WTC11 (cell line): ENCODE results near the gene SLC17A9. TPM values are rescaled to one million over a fixed set of nuclear protein-coding genes. Genes with fewer than 3 reads are reported as not detected.

Source experiments
- ATAC-seq: fragments of 200-7000 bp; cut with Tn5 transposase; 2 replicates; pipeline ENCODE4 v1.10.0; 2021; ENCODE audit warnings: mild to moderate bottlenecking, moderate library complexity
- CTCF ChIA-PET: fragments of 300-600 bp; sonication (Branson Sonifier 250); formaldehyde crosslinking; loops from one replicate; lab custom pipeline; 2021; ENCODE audit warnings: antibody characterized with exemption; lab: Charles Lee
- POLR2A ChIA-PET: fragments of 350-600 bp; sonication (Branson Sonifier 250); formaldehyde crosslinking; loops from one replicate; lab custom pipeline; 2021; ENCODE audit warnings: antibody characterized with exemption; lab: Charles Lee
- DNase-seq: peaks from one replicate; pipeline ENCODE4 v3.0.0; 2021; ENCODE audit warnings: low spot score
- H3K27ac Mint-ChIP-seq: 2 replicates; pipeline ENCODE4 v1.8.0; 2021; ENCODE audit warnings: mixed read lengths
- H3K27me3 Mint-ChIP-seq: 2 replicates; pipeline ENCODE4 v1.8.0; 2021; ENCODE audit warnings: low read depth, mild to moderate bottlenecking, moderate library complexity, mixed read lengths
- H3K36me3 Mint-ChIP-seq: 2 replicates; pipeline ENCODE4 v1.8.0; 2021; ENCODE audit warnings: mixed read lengths
- H3K4me1 Mint-ChIP-seq: 2 replicates; pipeline ENCODE4 v1.8.0; 2022; ENCODE audit warnings: mixed read lengths
- H3K4me3 Mint-ChIP-seq: 2 replicates; pipeline ENCODE4 v1.8.0; 2021; ENCODE audit warnings: mild to moderate bottlenecking, moderate library complexity, mixed read lengths
- H3K9me3 Mint-ChIP-seq: 2 replicates; pipeline ENCODE4 v1.8.0; 2021; ENCODE audit warnings: mixed read lengths
- CREB1 ChIP-seq: sonication (generic); formaldehyde crosslinking; IDR thresholded peaks from 2 replicates; pipeline ENCODE4 v1.8.0; 2023; ENCODE audit warnings: mild to moderate bottlenecking, missing genetic modification reagents
- ELF4 ChIP-seq: sonication (generic); formaldehyde crosslinking; IDR thresholded peaks from 2 replicates; pipeline ENCODE4 v1.8.1; 2022; ENCODE audit warnings: low read depth, mild to moderate bottlenecking, moderate library complexity, missing genetic modification reagents
- ETV6 ChIP-seq: sonication (generic); formaldehyde crosslinking; IDR thresholded peaks from 2 replicates; pipeline ENCODE4 v1.8.1; 2022; ENCODE audit warnings: mild to moderate bottlenecking, missing genetic modification reagents
- FOXJ3 ChIP-seq: sonication (generic); formaldehyde crosslinking; IDR thresholded peaks from 2 replicates; pipeline ENCODE4 v1.9.0; 2021; ENCODE audit warnings: missing genetic modification reagents, mild to moderate bottlenecking, borderline replicate concordance
- JAZF1 ChIP-seq: fragments of 250-450 bp; sonication (Bioruptor Pico); IDR thresholded peaks from 2 replicates; pipeline ENCODE4 v1.9.0; 2021; ENCODE audit warnings: moderate library complexity, mild to moderate bottlenecking, inconsistent platforms
- MYBL2 ChIP-seq: sonication (generic); formaldehyde crosslinking; IDR thresholded peaks from 2 replicates; pipeline ENCODE4 v1.8.1; 2023; ENCODE audit warnings: mild to moderate bottlenecking, moderate library complexity, missing genetic modification reagents
- NR1H2 ChIP-seq: sonication (generic); formaldehyde crosslinking; IDR thresholded peaks from 2 replicates; pipeline ENCODE4 v1.9.0; 2021; ENCODE audit warnings: mild to moderate bottlenecking, moderate library complexity, missing genetic modification reagents
- OVOL2 ChIP-seq: fragments of 250-450 bp; sonication (Bioruptor Pico); IDR thresholded peaks from 2 replicates; pipeline ENCODE4 v1.9.0; 2021; ENCODE audit warnings: mild to moderate bottlenecking, borderline replicate concordance
- PRRX2 ChIP-seq: fragments of 250-450 bp; sonication (Bioruptor Pico); IDR thresholded peaks from 2 replicates; pipeline ENCODE4 v1.8.0; 2021; ENCODE audit warnings: mild to moderate bottlenecking
- ZNF138 ChIP-seq: sonication (generic); formaldehyde crosslinking; conservative IDR thresholded peaks from 2 replicates; pipeline ENCODE4 v1.8.1; 2022; ENCODE audit warnings: mild to moderate bottlenecking, moderate library complexity, missing genetic modification reagents
- ZNF317 ChIP-seq: sonication (generic); formaldehyde crosslinking; IDR thresholded peaks from 2 replicates; pipeline ENCODE4 v1.8.1; 2023; ENCODE audit warnings: low read depth, mild to moderate bottlenecking, moderate library complexity, missing genetic modification reagents, borderline replicate concordance
- total RNA-seq: library from RNA; stranded (reverse); gene quantifications from 3 replicates; pipeline ENCODE4 v1.2.3, GENCODE V29; 2021
- TF ChIP-seq, protein P1 (sequence below): sonication (generic); formaldehyde crosslinking; conservative IDR thresholded peaks from 2 replicates; pipeline ENCODE4 v1.8.1; 2023; ENCODE audit warnings: mild to moderate bottlenecking, low read depth, missing genetic modification reagents, moderate library complexity
- TF ChIP-seq, protein P2 (sequence below): sonication (generic); formaldehyde crosslinking; IDR thresholded peaks from 2 replicates; pipeline ENCODE4 v1.8.0; 2022; ENCODE audit warnings: mild to moderate bottlenecking, missing genetic modification reagents
- TF ChIP-seq, protein P3 (sequence below): sonication (generic); formaldehyde crosslinking; IDR thresholded peaks from 2 replicates; pipeline ENCODE4 v1.8.0; 2023; ENCODE audit warnings: mild to moderate bottlenecking, missing genetic modification reagents
- TF ChIP-seq, protein P4 (sequence below): sonication (generic); formaldehyde crosslinking; IDR thresholded peaks from 2 replicates; pipeline ENCODE4 v1.8.0; 2023; ENCODE audit warnings: missing genetic modification reagents, mild to moderate bottlenecking, borderline replicate concordance
- TF ChIP-seq, protein P5 (sequence below): sonication (generic); formaldehyde crosslinking; IDR thresholded peaks from 2 replicates; pipeline ENCODE4 v1.8.0; 2022; ENCODE audit warnings: mild to moderate bottlenecking, missing genetic modification reagents
- TF ChIP-seq, protein P6 (sequence below): sonication (generic); formaldehyde crosslinking; IDR thresholded peaks from 2 replicates; pipeline ENCODE4 v1.8.1; 2022; ENCODE audit warnings: missing genetic modification reagents, borderline replicate concordance
- TF ChIP-seq, protein P7 (sequence below): fragments of 250-450 bp; sonication (Bioruptor Pico); IDR thresholded peaks from 2 replicates; pipeline ENCODE4 v1.9.0; 2021; ENCODE audit warnings: moderate library complexity, mild to moderate bottlenecking, inconsistent platforms, borderline replicate concordance

Gene SLC17A9
- total RNA-seq, 1 experiment from 2014 or later: 41.7 TPM

DNA sequence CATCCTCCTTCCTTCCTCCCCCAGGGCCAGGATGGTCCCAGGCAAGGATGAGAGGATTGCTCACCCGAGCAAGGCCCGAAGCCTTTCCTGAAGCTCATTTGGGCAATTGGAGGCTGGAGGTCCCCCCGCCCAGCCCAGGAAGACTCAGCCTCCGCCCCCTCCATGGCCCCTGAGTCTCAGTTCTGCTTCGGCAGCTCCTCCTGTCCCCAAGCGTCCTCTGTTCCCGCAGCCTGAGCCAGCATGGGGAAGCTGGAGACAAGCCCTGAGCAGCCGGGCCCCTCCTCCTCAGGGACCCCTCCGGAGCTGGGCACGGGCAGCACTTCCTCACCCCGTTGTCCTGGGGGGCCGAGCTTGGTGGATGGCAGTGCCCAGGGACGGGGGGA is 26.0 kb downstream of the SLC17A9 start (continued):
- TF ChIP-seq, protein P1, sequence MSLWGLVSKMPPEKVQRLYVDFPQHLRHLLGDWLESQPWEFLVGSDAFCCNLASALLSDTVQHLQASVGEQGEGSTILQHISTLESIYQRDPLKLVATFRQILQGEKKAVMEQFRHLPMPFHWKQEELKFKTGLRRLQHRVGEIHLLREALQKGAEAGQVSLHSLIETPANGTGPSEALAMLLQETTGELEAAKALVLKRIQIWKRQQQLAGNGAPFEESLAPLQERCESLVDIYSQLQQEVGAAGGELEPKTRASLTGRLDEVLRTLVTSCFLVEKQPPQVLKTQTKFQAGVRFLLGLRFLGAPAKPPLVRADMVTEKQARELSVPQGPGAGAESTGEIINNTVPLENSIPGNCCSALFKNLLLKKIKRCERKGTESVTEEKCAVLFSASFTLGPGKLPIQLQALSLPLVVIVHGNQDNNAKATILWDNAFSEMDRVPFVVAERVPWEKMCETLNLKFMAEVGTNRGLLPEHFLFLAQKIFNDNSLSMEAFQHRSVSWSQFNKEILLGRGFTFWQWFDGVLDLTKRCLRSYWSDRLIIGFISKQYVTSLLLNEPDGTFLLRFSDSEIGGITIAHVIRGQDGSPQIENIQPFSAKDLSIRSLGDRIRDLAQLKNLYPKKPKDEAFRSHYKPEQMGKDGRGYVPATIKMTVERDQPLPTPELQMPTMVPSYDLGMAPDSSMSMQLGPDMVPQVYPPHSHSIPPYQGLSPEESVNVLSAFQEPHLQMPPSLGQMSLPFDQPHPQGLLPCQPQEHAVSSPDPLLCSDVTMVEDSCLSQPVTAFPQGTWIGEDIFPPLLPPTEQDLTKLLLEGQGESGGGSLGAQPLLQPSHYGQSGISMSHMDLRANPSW (CRISPR knock-in tag): no peak
- TF ChIP-seq, protein P2, sequence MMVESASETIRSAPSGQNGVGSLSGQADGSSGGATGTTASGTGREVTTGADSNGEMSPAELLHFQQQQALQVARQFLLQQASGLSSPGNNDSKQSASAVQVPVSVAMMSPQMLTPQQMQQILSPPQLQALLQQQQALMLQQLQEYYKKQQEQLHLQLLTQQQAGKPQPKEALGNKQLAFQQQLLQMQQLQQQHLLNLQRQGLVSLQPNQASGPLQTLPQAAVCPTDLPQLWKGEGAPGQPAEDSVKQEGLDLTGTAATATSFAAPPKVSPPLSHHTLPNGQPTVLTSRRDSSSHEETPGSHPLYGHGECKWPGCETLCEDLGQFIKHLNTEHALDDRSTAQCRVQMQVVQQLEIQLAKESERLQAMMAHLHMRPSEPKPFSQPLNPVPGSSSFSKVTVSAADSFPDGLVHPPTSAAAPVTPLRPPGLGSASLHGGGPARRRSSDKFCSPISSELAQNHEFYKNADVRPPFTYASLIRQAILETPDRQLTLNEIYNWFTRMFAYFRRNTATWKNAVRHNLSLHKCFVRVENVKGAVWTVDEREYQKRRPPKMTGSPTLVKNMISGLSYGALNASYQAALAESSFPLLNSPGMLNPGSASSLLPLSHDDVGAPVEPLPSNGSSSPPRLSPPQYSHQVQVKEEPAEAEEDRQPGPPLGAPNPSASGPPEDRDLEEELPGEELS (CRISPR knock-in tag): no peak
- no peak for TF ChIP-seq PRRX2 (CRISPR knock-in tag)

DNA sequence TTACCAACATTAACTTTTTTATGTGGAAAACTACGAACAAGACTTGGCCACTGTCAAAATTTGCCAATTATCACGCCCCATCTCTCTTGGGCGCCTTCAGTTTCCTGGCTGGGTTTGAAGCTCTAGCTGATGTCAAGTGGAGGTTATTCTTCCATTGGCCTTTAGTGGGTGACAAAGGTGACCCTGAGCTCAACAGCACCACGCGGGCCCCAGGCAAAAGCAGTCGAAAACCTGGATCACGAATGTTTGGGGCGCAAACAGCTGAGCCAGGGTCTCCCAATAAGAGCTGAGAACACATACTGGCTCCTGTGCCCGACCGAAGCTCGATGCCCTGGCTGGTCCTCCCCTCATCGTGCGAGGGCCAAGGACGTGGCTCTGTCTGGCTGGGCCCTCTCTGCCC is 26.8 kb downstream of the SLC17A9 start:
- no peak overlapping the region for H3K4me3 Mint-ChIP-seq
- H3K4me1 Mint-ChIP-seq: peaks cover 35% of the 10 kb centered on the region
- no peak for ATAC-seq
- no peaks in the 10 kb centered on the region for H3K36me3 Mint-ChIP-seq
- peaks cover 20% of the 10 kb centered on the region for H3K27me3 Mint-ChIP-seq
- no peaks in the 10 kb centered on the region for H3K9me3 Mint-ChIP-seq
- H3K27ac Mint-ChIP-seq: no peak overlapping the region
- DNase-seq: no peak
- CTCF ChIA-PET: interaction anchor here (0.6 to 3.2 kb wide), 19 partner anchors 8 to 773 kb away, joined by 3 to 21 read pairs (median 4); partner anchors contain the start of genes BHLHE23 and GID8
- POLR2A ChIA-PET: interaction anchor here (1.0 kb wide), 1 partner anchor 312 kb away, joined by 3 read pairs; no protein-coding TSS in a partner anchor
- TF ChIP-seq, protein P1 (CRISPR knock-in tag): no peak
- TF ChIP-seq ZNF317 (no peak), PRRX2 (CRISPR knock-in tag) (no peak), MYBL2 (no peak), JAZF1 (CRISPR knock-in tag) (no peak), OVOL2 (CRISPR knock-in tag) (no peak), FOXJ3 (no peak), CREB1 (CRISPR knock-in tag) (no peak), ZNF138 (no peak), ELF4 (CRISPR knock-in tag) (no peak), NR1H2 (CRISPR knock-in tag) (no peak), ETV6 (no peak)
- TF ChIP-seq, protein P3, sequence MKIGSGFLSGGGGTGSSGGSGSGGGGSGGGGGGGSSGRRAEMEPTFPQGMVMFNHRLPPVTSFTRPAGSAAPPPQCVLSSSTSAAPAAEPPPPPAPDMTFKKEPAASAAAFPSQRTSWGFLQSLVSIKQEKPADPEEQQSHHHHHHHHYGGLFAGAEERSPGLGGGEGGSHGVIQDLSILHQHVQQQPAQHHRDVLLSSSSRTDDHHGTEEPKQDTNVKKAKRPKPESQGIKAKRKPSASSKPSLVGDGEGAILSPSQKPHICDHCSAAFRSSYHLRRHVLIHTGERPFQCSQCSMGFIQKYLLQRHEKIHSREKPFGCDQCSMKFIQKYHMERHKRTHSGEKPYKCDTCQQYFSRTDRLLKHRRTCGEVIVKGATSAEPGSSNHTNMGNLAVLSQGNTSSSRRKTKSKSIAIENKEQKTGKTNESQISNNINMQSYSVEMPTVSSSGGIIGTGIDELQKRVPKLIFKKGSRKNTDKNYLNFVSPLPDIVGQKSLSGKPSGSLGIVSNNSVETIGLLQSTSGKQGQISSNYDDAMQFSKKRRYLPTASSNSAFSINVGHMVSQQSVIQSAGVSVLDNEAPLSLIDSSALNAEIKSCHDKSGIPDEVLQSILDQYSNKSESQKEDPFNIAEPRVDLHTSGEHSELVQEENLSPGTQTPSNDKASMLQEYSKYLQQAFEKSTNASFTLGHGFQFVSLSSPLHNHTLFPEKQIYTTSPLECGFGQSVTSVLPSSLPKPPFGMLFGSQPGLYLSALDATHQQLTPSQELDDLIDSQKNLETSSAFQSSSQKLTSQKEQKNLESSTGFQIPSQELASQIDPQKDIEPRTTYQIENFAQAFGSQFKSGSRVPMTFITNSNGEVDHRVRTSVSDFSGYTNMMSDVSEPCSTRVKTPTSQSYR: no peak
- TF ChIP-seq, protein P4, sequence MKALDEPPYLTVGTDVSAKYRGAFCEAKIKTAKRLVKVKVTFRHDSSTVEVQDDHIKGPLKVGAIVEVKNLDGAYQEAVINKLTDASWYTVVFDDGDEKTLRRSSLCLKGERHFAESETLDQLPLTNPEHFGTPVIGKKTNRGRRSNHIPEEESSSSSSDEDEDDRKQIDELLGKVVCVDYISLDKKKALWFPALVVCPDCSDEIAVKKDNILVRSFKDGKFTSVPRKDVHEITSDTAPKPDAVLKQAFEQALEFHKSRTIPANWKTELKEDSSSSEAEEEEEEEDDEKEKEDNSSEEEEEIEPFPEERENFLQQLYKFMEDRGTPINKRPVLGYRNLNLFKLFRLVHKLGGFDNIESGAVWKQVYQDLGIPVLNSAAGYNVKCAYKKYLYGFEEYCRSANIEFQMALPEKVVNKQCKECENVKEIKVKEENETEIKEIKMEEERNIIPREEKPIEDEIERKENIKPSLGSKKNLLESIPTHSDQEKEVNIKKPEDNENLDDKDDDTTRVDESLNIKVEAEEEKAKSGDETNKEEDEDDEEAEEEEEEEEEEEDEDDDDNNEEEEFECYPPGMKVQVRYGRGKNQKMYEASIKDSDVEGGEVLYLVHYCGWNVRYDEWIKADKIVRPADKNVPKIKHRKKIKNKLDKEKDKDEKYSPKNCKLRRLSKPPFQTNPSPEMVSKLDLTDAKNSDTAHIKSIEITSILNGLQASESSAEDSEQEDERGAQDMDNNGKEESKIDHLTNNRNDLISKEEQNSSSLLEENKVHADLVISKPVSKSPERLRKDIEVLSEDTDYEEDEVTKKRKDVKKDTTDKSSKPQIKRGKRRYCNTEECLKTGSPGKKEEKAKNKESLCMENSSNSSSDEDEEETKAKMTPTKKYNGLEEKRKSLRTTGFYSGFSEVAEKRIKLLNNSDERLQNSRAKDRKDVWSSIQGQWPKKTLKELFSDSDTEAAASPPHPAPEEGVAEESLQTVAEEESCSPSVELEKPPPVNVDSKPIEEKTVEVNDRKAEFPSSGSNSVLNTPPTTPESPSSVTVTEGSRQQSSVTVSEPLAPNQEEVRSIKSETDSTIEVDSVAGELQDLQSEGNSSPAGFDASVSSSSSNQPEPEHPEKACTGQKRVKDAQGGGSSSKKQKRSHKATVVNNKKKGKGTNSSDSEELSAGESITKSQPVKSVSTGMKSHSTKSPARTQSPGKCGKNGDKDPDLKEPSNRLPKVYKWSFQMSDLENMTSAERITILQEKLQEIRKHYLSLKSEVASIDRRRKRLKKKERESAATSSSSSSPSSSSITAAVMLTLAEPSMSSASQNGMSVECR (CRISPR knock-in tag): no peak
- TF ChIP-seq, protein P5, sequence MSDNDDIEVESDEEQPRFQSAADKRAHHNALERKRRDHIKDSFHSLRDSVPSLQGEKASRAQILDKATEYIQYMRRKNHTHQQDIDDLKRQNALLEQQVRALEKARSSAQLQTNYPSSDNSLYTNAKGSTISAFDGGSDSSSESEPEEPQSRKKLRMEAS (CRISPR knock-in tag): no peak
- TF ChIP-seq, protein P6, sequence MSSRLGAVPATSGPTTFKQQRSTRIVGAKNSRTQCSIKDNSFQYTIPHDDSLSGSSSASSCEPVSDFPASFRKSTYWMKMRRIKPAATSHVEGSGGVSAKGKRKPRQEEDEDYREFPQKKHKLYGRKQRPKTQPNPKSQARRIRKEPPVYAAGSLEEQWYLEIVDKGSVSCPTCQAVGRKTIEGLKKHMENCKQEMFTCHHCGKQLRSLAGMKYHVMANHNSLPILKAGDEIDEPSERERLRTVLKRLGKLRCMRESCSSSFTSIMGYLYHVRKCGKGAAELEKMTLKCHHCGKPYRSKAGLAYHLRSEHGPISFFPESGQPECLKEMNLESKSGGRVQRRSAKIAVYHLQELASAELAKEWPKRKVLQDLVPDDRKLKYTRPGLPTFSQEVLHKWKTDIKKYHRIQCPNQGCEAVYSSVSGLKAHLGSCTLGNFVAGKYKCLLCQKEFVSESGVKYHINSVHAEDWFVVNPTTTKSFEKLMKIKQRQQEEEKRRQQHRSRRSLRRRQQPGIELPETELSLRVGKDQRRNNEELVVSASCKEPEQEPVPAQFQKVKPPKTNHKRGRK (CRISPR knock-in tag): no peak
- TF ChIP-seq, protein P7, sequence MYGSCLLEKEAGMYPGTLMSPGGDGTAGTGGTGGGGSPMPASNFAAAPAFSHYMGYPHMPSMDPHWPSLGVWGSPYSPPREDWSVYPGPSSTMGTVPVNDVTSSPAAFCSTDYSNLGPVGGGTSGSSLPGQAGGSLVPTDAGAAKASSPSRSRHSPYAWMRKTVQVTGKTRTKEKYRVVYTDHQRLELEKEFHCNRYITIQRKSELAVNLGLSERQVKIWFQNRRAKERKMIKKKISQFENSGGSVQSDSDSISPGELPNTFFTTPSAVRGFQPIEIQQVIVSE (CRISPR knock-in tag): no peak
